OCI-LY7 (cell line): Measurements from ENCODE around the gene QRFPR. TPM values are rescaled to one million over a fixed set of nuclear protein-coding genes. Genes with fewer than 3 reads are reported as not detected.

Experiments
- BruUV-seq: library from RNA; stranded (reverse); fragments of 400-500 nt; replicated peaks from 2 replicates; lab custom pipeline; 2021; lab: Mats Ljungman, UMichigan
- CTCF ChIA-PET: fragments of 300-600 bp; sonication (Branson Sonifier 250); formaldehyde crosslinking; loops from one replicate; lab custom pipeline; 2022; ENCODE audit warnings: antibody characterized with exemption; ENCODE audit not compliant: unreplicated experiment; lab: Charles Lee
- POLR2A ChIA-PET: fragments of 300-600 bp; sonication (Branson Sonifier 250); formaldehyde crosslinking; loops from one replicate; lab custom pipeline; 2022; ENCODE audit warnings: antibody characterized with exemption; lab: Charles Lee
- DNase-seq: peaks from one replicate; pipeline ENCODE4 v3.0.0-alpha.2; 2015; ENCODE audit warnings: low spot score
- H2AFZ ChIP-seq: fragments of 200-600 bp; sonication (generic), shearing (Covaris generic); 2 replicates; pipeline ENCODE4 v1.6.1; 2014; ENCODE audit warnings: mild to moderate bottlenecking, antibody characterized with exemption, low read length, moderate library complexity
- H3K27ac ChIP-seq: fragments of 200-600 bp; sonication (generic); 2 replicates; pipeline ENCODE4 v1.5.1; 2014; ENCODE audit warnings: mixed run types, low read depth, mild to moderate bottlenecking, moderate library complexity, low read length, inconsistent platforms; ENCODE audit not compliant: poor library complexity, severe bottlenecking
- H3K36me3 ChIP-seq: fragments of 200-600 bp; sonication (generic); 2 replicates; pipeline ENCODE4 v1.6.1; 2014; ENCODE audit warnings: mild to moderate bottlenecking, antibody characterized with exemption, low read length, moderate library complexity, mixed read lengths; ENCODE audit not compliant: insufficient read depth
- H3K4me1 ChIP-seq: fragments of 200-600 bp; sonication (generic); 2 replicates; pipeline ENCODE4 v1.5.1; 2014; ENCODE audit warnings: mild to moderate bottlenecking, low read length; ENCODE audit not compliant: insufficient read depth, poor library complexity, severe bottlenecking
- H3K4me2 ChIP-seq: fragments of 200-600 bp; sonication (generic); 2 replicates; pipeline ENCODE4 v1.6.1; 2014; ENCODE audit warnings: mild to moderate bottlenecking, low read length
- H3K4me3 ChIP-seq: fragments of 200-600 bp; sonication (generic); 2 replicates; pipeline ENCODE4 v1.5.1; 2014; ENCODE audit warnings: mild to moderate bottlenecking, low read depth, low read length; ENCODE audit not compliant: poor library complexity, severe bottlenecking
- H3K79me2 ChIP-seq: fragments of 200-600 bp; sonication (generic); 2 replicates; pipeline ENCODE4 v1.6.1; 2016; ENCODE audit warnings: low read depth, mild to moderate bottlenecking, low read length, moderate library complexity, mixed read lengths; ENCODE audit not compliant: insufficient read depth
- H3K9me2 ChIP-seq: fragments of 200-600 bp; sonication (generic); 2 replicates; pipeline ENCODE4 v1.6.1; 2016; ENCODE audit warnings: mild to moderate bottlenecking, low read length, mixed read lengths; ENCODE audit not compliant: insufficient read depth
- H3K9me3 ChIP-seq: fragments of 200-600 bp; sonication (generic); 2 replicates; pipeline ENCODE4 v1.6.1; 2014; ENCODE audit warnings: mild to moderate bottlenecking, mixed run types, low read length, mixed read lengths
- H4K20me1 ChIP-seq: fragments of 200-600 bp; sonication (generic); 2 replicates; pipeline ENCODE4 v1.6.1; 2014; ENCODE audit warnings: mild to moderate bottlenecking, antibody characterized with exemption, low read length, moderate library complexity, mixed read lengths; ENCODE audit not compliant: insufficient read depth
- EZH2phosphoT487 ChIP-seq: fragments of 200-600 bp; sonication (generic); IDR thresholded peaks from 2 replicates; pipeline ENCODE4 v1.6.1; 2018; ENCODE audit warnings: low read depth, borderline replicate concordance, mild to moderate bottlenecking, mixed run types, antibody characterized with exemption, low read length, moderate library complexity, mixed read lengths
- intact Hi-C: fragments of 100-400 bp; cut with micrococcal nuclease; formaldehyde crosslinking; loops from one replicate; pipeline ENCODE4 v1.10.0; 2022; ENCODE audit not compliant: unreplicated experiment
- total RNA-seq, 2 experiments: library from RNA; depleted of rRNA in 1 of 2; stranded (reverse); fragments of >200 nt in 1 of 2; shearing (Covaris generic) in 1 of 2; gene quantifications; 2 replicates each; pipeline ENCODE4 v1.2.3, GENCODE V29; 2014 to 2022
- TF ChIP-seq, protein P1 (sequence below): fragments of 200-600 bp; sonication (generic); conservative IDR thresholded peaks from 2 replicates; pipeline ENCODE4 v1.5.1; 2014; ENCODE audit warnings: mild to moderate bottlenecking, antibody characterized with exemption, low read length, moderate library complexity, mixed read lengths

The QRFPR gene
- total RNA-seq, 2 experiments from 2014 or later: not detected

DNA sequence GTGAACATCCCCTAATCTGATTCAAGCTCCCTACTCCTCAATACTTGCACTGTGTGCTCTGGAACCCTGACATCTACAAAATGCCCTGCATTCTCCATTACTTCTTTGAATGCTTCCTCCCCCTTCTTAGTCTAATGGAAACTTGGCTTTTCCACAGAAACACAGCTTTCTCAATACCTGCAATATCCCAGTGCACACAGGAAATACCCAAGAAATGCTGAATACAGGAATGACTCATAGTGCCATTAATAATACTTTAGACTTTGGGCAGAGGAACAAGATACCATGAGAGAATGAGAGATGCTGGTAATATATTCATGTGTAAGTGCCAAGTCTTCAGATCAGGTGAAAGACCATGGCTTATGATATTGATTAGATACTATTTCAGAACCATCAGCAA is 5.6 kb downstream of the QRFPR start:
- H4K20me1 ChIP-seq: no peaks in the 10 kb centered on the region
- H3K4me3 ChIP-seq: no peak overlapping the region
- no peaks in the 10 kb centered on the region for H3K4me1 ChIP-seq
- POLR2A ChIA-PET: no interaction called here
- no peaks in the 10 kb centered on the region for H3K9me3 ChIP-seq
- no peaks in the 10 kb centered on the region for H3K9me2 ChIP-seq
- intact Hi-C loops: loop anchor here (10.0 kb wide), 1 partner anchor 350 kb away; no protein-coding TSS in a partner anchor
- H3K4me2 ChIP-seq: no peak overlapping the region
- H3K36me3 ChIP-seq: no peaks in the 10 kb centered on the region
- H3K79me2 ChIP-seq: no peaks in the 10 kb centered on the region
- TF ChIP-seq, protein P1, sequence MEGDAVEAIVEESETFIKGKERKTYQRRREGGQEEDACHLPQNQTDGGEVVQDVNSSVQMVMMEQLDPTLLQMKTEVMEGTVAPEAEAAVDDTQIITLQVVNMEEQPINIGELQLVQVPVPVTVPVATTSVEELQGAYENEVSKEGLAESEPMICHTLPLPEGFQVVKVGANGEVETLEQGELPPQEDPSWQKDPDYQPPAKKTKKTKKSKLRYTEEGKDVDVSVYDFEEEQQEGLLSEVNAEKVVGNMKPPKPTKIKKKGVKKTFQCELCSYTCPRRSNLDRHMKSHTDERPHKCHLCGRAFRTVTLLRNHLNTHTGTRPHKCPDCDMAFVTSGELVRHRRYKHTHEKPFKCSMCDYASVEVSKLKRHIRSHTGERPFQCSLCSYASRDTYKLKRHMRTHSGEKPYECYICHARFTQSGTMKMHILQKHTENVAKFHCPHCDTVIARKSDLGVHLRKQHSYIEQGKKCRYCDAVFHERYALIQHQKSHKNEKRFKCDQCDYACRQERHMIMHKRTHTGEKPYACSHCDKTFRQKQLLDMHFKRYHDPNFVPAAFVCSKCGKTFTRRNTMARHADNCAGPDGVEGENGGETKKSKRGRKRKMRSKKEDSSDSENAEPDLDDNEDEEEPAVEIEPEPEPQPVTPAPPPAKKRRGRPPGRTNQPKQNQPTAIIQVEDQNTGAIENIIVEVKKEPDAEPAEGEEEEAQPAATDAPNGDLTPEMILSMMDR: no peak
- TF ChIP-seq EZH2phosphoT487: no peak
- CTCF ChIA-PET: no interaction called here
- DNase-seq: no peak
- no TSS peak for BruUV-seq
- H3K27ac ChIP-seq: no peak overlapping the region
- H2AFZ ChIP-seq: no peak overlapping the region

DNA sequence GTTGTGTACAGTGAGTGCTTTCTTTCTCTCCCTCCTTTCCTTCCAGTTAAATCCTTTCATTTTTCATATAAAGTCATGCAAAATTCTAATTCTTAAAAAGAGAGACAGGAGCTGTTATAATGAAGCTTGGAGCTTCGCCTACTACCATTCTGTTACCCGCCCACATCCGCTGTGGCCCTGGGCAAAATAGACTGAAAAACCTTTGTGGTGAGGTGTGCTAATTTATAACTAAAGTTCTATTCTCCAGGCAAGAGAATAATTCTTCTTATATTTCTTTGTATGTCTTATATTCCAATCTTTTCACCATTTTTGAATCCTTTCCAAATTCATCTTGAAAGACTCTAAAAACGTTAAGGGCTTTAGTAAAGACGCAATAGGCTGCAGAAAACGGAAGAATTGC is 7.0 kb downstream of the QRFPR start:
- Histone ChIP-seq H3K9me2 (no peaks in the 10 kb centered on the region), H4K20me1 (no peaks in the 10 kb centered on the region), H3K4me1 (no peaks in the 10 kb centered on the region), H3K27ac (no peak overlapping the region), H3K79me2 (no peaks in the 10 kb centered on the region), H3K4me3 (no peak overlapping the region), H3K36me3 (no peaks in the 10 kb centered on the region), H2AFZ (no peak overlapping the region), H3K9me3 (no peaks in the 10 kb centered on the region), H3K4me2 (no peak overlapping the region)
- ChIA-PET POLR2A (no interaction called here), CTCF (no interaction called here)
- TF ChIP-seq, protein P1: no peak
- no peak for TF ChIP-seq EZH2phosphoT487
- DNase-seq: no peak
- no TSS peak for BruUV-seq
- intact Hi-C loops: loop anchor here (10.0 kb wide), 1 partner anchor 351 kb away; no protein-coding TSS in a partner anchor

DNA sequence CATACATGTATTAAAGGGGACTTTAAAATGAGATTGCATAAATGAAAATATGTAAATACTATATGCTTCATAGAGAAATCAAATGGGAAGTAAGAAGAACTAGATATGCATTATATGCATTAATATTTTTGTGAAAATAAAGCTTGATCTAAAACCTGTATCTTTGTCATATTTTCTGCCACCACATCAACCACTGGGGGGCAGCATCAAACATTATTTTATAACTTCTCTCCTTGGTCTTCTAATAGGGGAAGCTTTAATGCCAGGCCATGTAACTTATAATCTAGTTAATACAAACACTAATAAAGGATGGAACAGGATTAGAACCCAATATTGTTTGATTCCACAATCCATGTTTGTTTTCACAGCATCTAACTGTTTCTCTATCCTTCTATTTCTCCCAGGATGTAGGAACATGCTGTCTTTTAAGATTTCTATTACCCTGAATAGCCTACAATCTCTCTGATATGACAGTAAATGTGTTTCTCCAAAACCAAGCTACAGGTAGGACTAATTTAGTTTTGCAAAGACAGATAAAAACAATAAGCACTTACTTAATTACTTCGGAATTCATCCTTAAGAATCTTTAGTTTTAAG is 10.0 kb downstream of the QRFPR start:
- ChIA-PET POLR2A (no interaction called here), CTCF (interaction anchor here (0.6 kb wide), 1 partner anchor 32 kb away, joined by 3 read pairs; no protein-coding TSS in a partner anchor)
- H3K4me3 ChIP-seq: no peak overlapping the region
- no peaks in the 10 kb centered on the region for H3K4me1 ChIP-seq
- no peak overlapping the region for H2AFZ ChIP-seq
- H4K20me1 ChIP-seq: no peaks in the 10 kb centered on the region
- intact Hi-C loops: loop anchor here (10.0 kb wide), 1 partner anchor 354 kb away; no protein-coding TSS in a partner anchor
- DNase-seq: peak; percentile 27
- H3K9me3 ChIP-seq: no peaks in the 10 kb centered on the region
- H3K27ac ChIP-seq: no peak overlapping the region
- no peaks in the 10 kb centered on the region for H3K36me3 ChIP-seq
- H3K4me2 ChIP-seq: no peak overlapping the region
- TF ChIP-seq EZH2phosphoT487: no peak
- TF ChIP-seq, protein P1: peak; percentile 86
- H3K79me2 ChIP-seq: no peaks in the 10 kb centered on the region
- H3K9me2 ChIP-seq: no peaks in the 10 kb centered on the region
- no TSS peak for BruUV-seq
